ENCODE results near the gene SELE. TPM values are rescaled to one million over a fixed set of nuclear protein-coding genes. Genes with fewer than 3 reads are reported as not detected.
"Not testable (repeated sequence)": the region's sequence is repeated elsewhere in the genome, so short reads cannot be mapped to it uniquely, and the experiment has no call there.

The SELE gene
- polyA plus RNA-seq, 1 donor, result 0.84 TPM

GRCh38 chr1:169688377-169688776, 45.5 kb downstream of the SELE start:
- not testable (repeated sequence) for H3K27ac ChIP-seq (ENCODE audit: low read length); H3K4me1 ChIP-seq (ENCODE audit: control insufficient read depth, insufficient read depth, low read length); H3K36me3 ChIP-seq (ENCODE audit: control insufficient read depth, insufficient read depth, low read length); H3K27me3 ChIP-seq (ENCODE audit: control insufficient read depth, insufficient read depth, low read length); DNase-seq; H3K4me3 ChIP-seq (ENCODE audit: low read length); H3K9me3 ChIP-seq (ENCODE audit: control insufficient read depth, low read depth, low read length)
- WGBS (ENCODE audit: insufficient coverage, low lambda C conversion rate), result 100% methylated on average over 1 of the region's 5 CpGs

GRCh38 chr1:169683661-169684060, 50.2 kb downstream of the SELE start:
- Histone ChIP-seq H3K36me3 (ENCODE audit: control insufficient read depth, insufficient read depth, low read length) (no peaks in the 10 kb centered on the region), H3K27me3 (ENCODE audit: control insufficient read depth, insufficient read depth, low read length) (peaks cover 3% of the 10 kb centered on the region), H3K9me3 (ENCODE audit: control insufficient read depth, low read depth, low read length) (no peaks in the 10 kb centered on the region), H3K27ac (ENCODE audit: low read length) (no peak overlapping the region), H3K4me1 (ENCODE audit: control insufficient read depth, insufficient read depth, low read length) (no peaks in the 10 kb centered on the region), H3K4me3 (ENCODE audit: low read length) (no peak overlapping the region)
- no peak for DNase-seq
- WGBS (ENCODE audit: insufficient coverage, low lambda C conversion rate), result 93% methylated on average over 1 of the region's 3 CpGs

- not testable (repeated sequence) for DNase-seq; H3K27me3 ChIP-seq (ENCODE audit: control insufficient read depth, insufficient read depth, low read length); H3K4me1 ChIP-seq (ENCODE audit: control insufficient read depth, insufficient read depth, low read length); H3K9me3 ChIP-seq (ENCODE audit: control insufficient read depth, low read depth, low read length); H3K27ac ChIP-seq (ENCODE audit: low read length); H3K36me3 ChIP-seq (ENCODE audit: control insufficient read depth, insufficient read depth, low read length); H3K4me3 ChIP-seq (ENCODE audit: low read length)
- 86% methylated on average over 1 of the region's 4 CpGs for WGBS (ENCODE audit: insufficient coverage, low lambda C conversion rate)
These were observed 50.7 kb downstream of the SELE start for GRCh38 chr1:169683168-169683567.

GRCh38 chr1:169682071-169682470, 51.8 kb downstream of the SELE start:
- no peaks in the 10 kb centered on the region for H3K36me3 ChIP-seq (ENCODE audit: control insufficient read depth, insufficient read depth, low read length)
- H3K4me1 ChIP-seq (ENCODE audit: control insufficient read depth, insufficient read depth, low read length), result no peaks in the 10 kb centered on the region
- H3K9me3 ChIP-seq (ENCODE audit: control insufficient read depth, low read depth, low read length), result no peaks in the 10 kb centered on the region
- H3K27me3 ChIP-seq (ENCODE audit: control insufficient read depth, insufficient read depth, low read length), result peaks cover 3% of the 10 kb centered on the region
- 24% methylated on average over 2 of the region's 2 CpGs for WGBS (ENCODE audit: insufficient coverage, low lambda C conversion rate)
- no peak for DNase-seq
- H3K27ac ChIP-seq (ENCODE audit: low read length), result no peak overlapping the region
- H3K4me3 ChIP-seq (ENCODE audit: low read length), result no peak overlapping the region

- Histone ChIP-seq H3K4me3 (ENCODE audit: low read length) (no peak overlapping the region), H3K27me3 (ENCODE audit: control insufficient read depth, insufficient read depth, low read length) (peaks cover 3% of the 10 kb centered on the region), H3K4me1 (ENCODE audit: control insufficient read depth, insufficient read depth, low read length) (no peaks in the 10 kb centered on the region), H3K36me3 (ENCODE audit: control insufficient read depth, insufficient read depth, low read length) (no peaks in the 10 kb centered on the region), H3K27ac (ENCODE audit: low read length) (no peak overlapping the region), H3K9me3 (ENCODE audit: control insufficient read depth, low read depth, low read length) (no peaks in the 10 kb centered on the region)
- WGBS (ENCODE audit: insufficient coverage, low lambda C conversion rate), result 71% methylated on average over 1 of the region's 2 CpGs
- DNase-seq, result no peak
These were observed 52.7 kb downstream of the SELE start for GRCh38 chr1:169681140-169681539.

- no peaks in the 10 kb centered on the region for H3K36me3 ChIP-seq (ENCODE audit: control insufficient read depth, insufficient read depth, low read length)
- no peaks in the 10 kb centered on the region for H3K9me3 ChIP-seq (ENCODE audit: control insufficient read depth, low read depth, low read length)
- peaks cover 3% of the 10 kb centered on the region for H3K27me3 ChIP-seq (ENCODE audit: control insufficient read depth, insufficient read depth, low read length)
- H3K4me1 ChIP-seq (ENCODE audit: control insufficient read depth, insufficient read depth, low read length), result no peaks in the 10 kb centered on the region
- H3K4me3 ChIP-seq (ENCODE audit: low read length), result no peak overlapping the region
- DNase-seq, result no peak
- no peak overlapping the region for H3K27ac ChIP-seq (ENCODE audit: low read length)
- WGBS (ENCODE audit: insufficient coverage, low lambda C conversion rate), result 28% methylated on average over 2 of the region's 6 CpGs
These were observed 53.4 kb downstream of the SELE start for GRCh38 chr1:169680377-169681019.

GRCh38 chr1:169679692-169680091, 54.2 kb downstream of the SELE start:
- Histone ChIP-seq H3K4me3 (ENCODE audit: low read length) (no peak overlapping the region), H3K4me1 (ENCODE audit: control insufficient read depth, insufficient read depth, low read length) (no peaks in the 10 kb centered on the region), H3K27me3 (ENCODE audit: control insufficient read depth, insufficient read depth, low read length) (peaks cover 3% of the 10 kb centered on the region), H3K27ac (ENCODE audit: low read length) (no peak overlapping the region), H3K9me3 (ENCODE audit: control insufficient read depth, low read depth, low read length) (no peaks in the 10 kb centered on the region), H3K36me3 (ENCODE audit: control insufficient read depth, insufficient read depth, low read length) (no peaks in the 10 kb centered on the region)
- 100% methylated on average over 1 of the region's 3 CpGs for WGBS (ENCODE audit: insufficient coverage, low lambda C conversion rate)
- DNase-seq, result no peak

GRCh38 chr1:169676001-169676400, 57.9 kb downstream of the SELE start:
- WGBS (ENCODE audit: insufficient coverage, low lambda C conversion rate), result no CpG with 5 or more reads among the region's 2 CpGs
- Histone ChIP-seq H3K27ac (ENCODE audit: low read length) (no peak overlapping the region), H3K4me1 (ENCODE audit: control insufficient read depth, insufficient read depth, low read length) (no peaks in the 10 kb centered on the region), H3K9me3 (ENCODE audit: control insufficient read depth, low read depth, low read length) (no peaks in the 10 kb centered on the region), H3K36me3 (ENCODE audit: control insufficient read depth, insufficient read depth, low read length) (no peaks in the 10 kb centered on the region), H3K4me3 (ENCODE audit: low read length) (no peak overlapping the region), H3K27me3 (ENCODE audit: control insufficient read depth, insufficient read depth, low read length) (no peaks in the 10 kb centered on the region)
- no peak for DNase-seq

Other genes with a start within 250 kb of the SELE start
- gene SLC19A2, start 248.1 kb downstream of the SELE start, polyA plus RNA-seq, result 12.1 TPM
- gene F5, start 147.6 kb downstream of the SELE start, polyA plus RNA-seq, result 0.30 TPM
- 1.8 TPM for gene SELP, start 104.0 kb downstream of the SELE start, polyA plus RNA-seq
- 2.1 TPM for gene SELL, start 22.5 kb downstream of the SELE start, polyA plus RNA-seq
- gene METTL18, start 60.8 kb upstream of the SELE start, polyA plus RNA-seq, result 11.2 TPM
- gene SCYL3, start 159.8 kb upstream of the SELE start, polyA plus RNA-seq, result 13.1 TPM